ENCODE measurements around the gene ADORA1. TPM values are rescaled to one million over a fixed set of nuclear protein-coding genes. Genes with fewer than 3 reads are reported as not detected.

ADORA1 gene
- total and polyA plus RNA-seq, 2 donors (not counting 3 experiments of a cell fraction or from before 2014, with no cell fraction given): 0.15 TPM; not detected in 1

DNA sequence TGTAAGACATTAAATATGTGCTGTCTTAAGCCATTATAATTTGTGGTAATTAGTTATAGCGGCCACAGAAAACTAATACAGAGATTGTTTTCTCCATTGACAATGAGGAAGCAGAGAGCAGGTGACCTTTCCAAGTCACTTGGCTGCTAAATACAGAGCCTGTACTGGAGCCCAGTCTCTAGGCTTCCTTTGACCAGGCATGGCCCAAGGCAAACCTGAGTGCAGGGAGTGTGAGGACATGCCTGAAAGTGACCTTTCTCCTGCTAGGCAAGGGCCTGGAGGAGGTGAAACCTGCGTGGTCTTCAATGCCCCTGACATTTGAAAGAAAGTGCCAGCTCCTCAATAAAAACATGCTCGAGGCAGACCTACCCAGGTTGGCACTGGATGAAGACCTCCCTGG is 71.5 kb downstream of the ADORA1 start:
- POLR2A ChIA-PET: no interaction called here
- no peak for FAIRE-seq
- no TSS peak for BruUV-seq (replicated peaks)

GRCh38 chr1:203199481-203199815 is 71.9 kb downstream of the ADORA1 start:
- BruUV-seq (replicated peaks): no TSS peak
- POLR2A ChIA-PET: no interaction called here
- Histone ChIP-seq H3K4me2 (ENCODE audit: insufficient read depth, low read length) (no peak overlapping the region), H3K9ac (replicated peaks; ENCODE audit: extremely low read depth, insufficient read depth, low read length) (no peak overlapping the region), H4K20me1 (replicated peaks; ENCODE audit: control insufficient read depth, extremely low read depth, insufficient read depth, low read length) (no peaks in the 10 kb centered on the region), H3K9me3 (replicated peaks; ENCODE audit: control insufficient read depth, insufficient read depth, low read length) (no peaks in the 10 kb centered on the region), H3K36me3 (ENCODE audit: control insufficient read depth in 2 of 2, extremely low read depth in 1 of 2, insufficient read depth in 2 of 2, low read length in 2 of 2) (no peaks in the 10 kb centered on the region), H3K9me1 (replicated peaks; ENCODE audit: control insufficient read depth, extremely low read depth, insufficient read depth, low read length) (no peaks in the 10 kb centered on the region), H3K27ac (ENCODE audit: insufficient read depth, low read depth, low read length) (no peak overlapping the region), H3K27me3 (ENCODE audit: control insufficient read depth in 2 of 2, insufficient read depth in 2 of 2, low read length in 2 of 2) (peaks cover 7 to 8% of the 10 kb centered on the region in 2 experiments), H3K79me2 (ENCODE audit: control insufficient read depth, insufficient read depth, low read length) (no peaks in the 10 kb centered on the region), H2AFZ (ENCODE audit: low read depth, low read length) (no peak overlapping the region), H3K4me1 (ENCODE audit: control insufficient read depth, extremely low read depth, insufficient read depth, low read length) (no peaks in the 10 kb centered on the region), H3K4me3 (replicated peaks in 1 of 3; ENCODE audit: insufficient read depth in 1 of 3, low read depth in 1 of 3, low read length in 3 of 3) (no peak overlapping the region)
- DNase-seq (ENCODE audit: low read depth, low spot score) (no peak), FAIRE-seq (no peak)
- intact Hi-C loops (cut with micrococcal nuclease) (no loop called here), dilution Hi-C loops (cut with MboI; ENCODE audit: extremely low pct_ligation_motif_present, low sequenced_read_pairs) (no loop called here)
- TF ChIP-seq, protein P1, sequence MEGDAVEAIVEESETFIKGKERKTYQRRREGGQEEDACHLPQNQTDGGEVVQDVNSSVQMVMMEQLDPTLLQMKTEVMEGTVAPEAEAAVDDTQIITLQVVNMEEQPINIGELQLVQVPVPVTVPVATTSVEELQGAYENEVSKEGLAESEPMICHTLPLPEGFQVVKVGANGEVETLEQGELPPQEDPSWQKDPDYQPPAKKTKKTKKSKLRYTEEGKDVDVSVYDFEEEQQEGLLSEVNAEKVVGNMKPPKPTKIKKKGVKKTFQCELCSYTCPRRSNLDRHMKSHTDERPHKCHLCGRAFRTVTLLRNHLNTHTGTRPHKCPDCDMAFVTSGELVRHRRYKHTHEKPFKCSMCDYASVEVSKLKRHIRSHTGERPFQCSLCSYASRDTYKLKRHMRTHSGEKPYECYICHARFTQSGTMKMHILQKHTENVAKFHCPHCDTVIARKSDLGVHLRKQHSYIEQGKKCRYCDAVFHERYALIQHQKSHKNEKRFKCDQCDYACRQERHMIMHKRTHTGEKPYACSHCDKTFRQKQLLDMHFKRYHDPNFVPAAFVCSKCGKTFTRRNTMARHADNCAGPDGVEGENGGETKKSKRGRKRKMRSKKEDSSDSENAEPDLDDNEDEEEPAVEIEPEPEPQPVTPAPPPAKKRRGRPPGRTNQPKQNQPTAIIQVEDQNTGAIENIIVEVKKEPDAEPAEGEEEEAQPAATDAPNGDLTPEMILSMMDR (IDR thresholded peaks at IDR 0.05; ENCODE audit: extremely low read depth in 1 of 2, insufficient read depth in 1 of 2, low read depth in 1 of 2, low read length in 2 of 2): no peak
- TF ChIP-seq POLR2A (IDR thresholded peaks at IDR 0.05; ENCODE audit: low read depth, low read length) (no peak), EZH2 (IDR thresholded peaks at IDR 0.05; ENCODE audit: borderline replicate concordance, low read depth, low read length, severe bottlenecking) (no peak), MAX (IDR thresholded peaks at IDR 0.05; ENCODE audit: insufficient read depth, insufficient read length) (no peak), FOS (IDR thresholded peaks at IDR 0.05; ENCODE audit: borderline replicate concordance, insufficient read depth, low read length) (no peak), MYC (IDR thresholded peaks at IDR 0.05; ENCODE audit: low read depth, low read length) (no peak)
- CTCF ChIA-PET: interaction anchor here (0.8 to 2.8 kb wide), 5 partner anchors 10 to 160 kb away, joined by 3 to 18 read pairs (median 4); no protein-coding TSS in a partner anchor

More for the DNA sequence above, 71.5 kb downstream of the ADORA1 start:
- H3K36me3 ChIP-seq (ENCODE audit: control insufficient read depth in 2 of 2, extremely low read depth in 1 of 2, insufficient read depth in 2 of 2, low read length in 2 of 2): no peaks in the 10 kb centered on the region
- no peak for TF ChIP-seq FOS (IDR thresholded peaks at IDR 0.05; ENCODE audit: borderline replicate concordance, insufficient read depth, low read length)
- no peak for TF ChIP-seq GATA2 (IDR thresholded peaks at IDR 0.05; ENCODE audit: insufficient read depth, insufficient read length, low read depth, low read length)
- no peaks in the 10 kb centered on the region for H3K9me1 ChIP-seq (replicated peaks; ENCODE audit: control insufficient read depth, extremely low read depth, insufficient read depth, low read length)
- H3K4me3 ChIP-seq (replicated peaks in 1 of 3; ENCODE audit: insufficient read depth in 1 of 3, low read depth in 1 of 3, low read length in 3 of 3): no peak overlapping the region
- no peaks in the 10 kb centered on the region for H3K79me2 ChIP-seq (ENCODE audit: control insufficient read depth, insufficient read depth, low read length)
- CTCF ChIA-PET: interaction anchor here (0.8 to 2.8 kb wide), 3 partner anchors 11 to 28 kb away, joined by 3 to 18 read pairs (median 3); no protein-coding TSS in a partner anchor
- H3K9ac ChIP-seq (replicated peaks; ENCODE audit: extremely low read depth, insufficient read depth, low read length): no peak overlapping the region
- no peak overlapping the region for H2AFZ ChIP-seq (ENCODE audit: low read depth, low read length)
- H3K4me2 ChIP-seq (ENCODE audit: insufficient read depth, low read length): no peak overlapping the region
- H3K4me1 ChIP-seq (ENCODE audit: control insufficient read depth, extremely low read depth, insufficient read depth, low read length): no peaks in the 10 kb centered on the region
- no peak for DNase-seq (ENCODE audit: low read depth, low spot score)
- intact Hi-C loops (cut with micrococcal nuclease) (no loop called here), dilution Hi-C loops (cut with MboI; ENCODE audit: extremely low pct_ligation_motif_present, low sequenced_read_pairs) (no loop called here)
- no peak overlapping the region for H3K27ac ChIP-seq (ENCODE audit: insufficient read depth, low read depth, low read length)
- peaks cover 7 to 8% of the 10 kb centered on the region in 2 experiments for H3K27me3 ChIP-seq (ENCODE audit: control insufficient read depth in 2 of 2, insufficient read depth in 2 of 2, low read length in 2 of 2)
- no peaks in the 10 kb centered on the region for H3K9me3 ChIP-seq (replicated peaks; ENCODE audit: control insufficient read depth, insufficient read depth, low read length)
- no peaks in the 10 kb centered on the region for H4K20me1 ChIP-seq (replicated peaks; ENCODE audit: control insufficient read depth, extremely low read depth, insufficient read depth, low read length)
